ENCODE results near the gene EIF4EBP2.

Gene EIF4EBP2

DNA sequence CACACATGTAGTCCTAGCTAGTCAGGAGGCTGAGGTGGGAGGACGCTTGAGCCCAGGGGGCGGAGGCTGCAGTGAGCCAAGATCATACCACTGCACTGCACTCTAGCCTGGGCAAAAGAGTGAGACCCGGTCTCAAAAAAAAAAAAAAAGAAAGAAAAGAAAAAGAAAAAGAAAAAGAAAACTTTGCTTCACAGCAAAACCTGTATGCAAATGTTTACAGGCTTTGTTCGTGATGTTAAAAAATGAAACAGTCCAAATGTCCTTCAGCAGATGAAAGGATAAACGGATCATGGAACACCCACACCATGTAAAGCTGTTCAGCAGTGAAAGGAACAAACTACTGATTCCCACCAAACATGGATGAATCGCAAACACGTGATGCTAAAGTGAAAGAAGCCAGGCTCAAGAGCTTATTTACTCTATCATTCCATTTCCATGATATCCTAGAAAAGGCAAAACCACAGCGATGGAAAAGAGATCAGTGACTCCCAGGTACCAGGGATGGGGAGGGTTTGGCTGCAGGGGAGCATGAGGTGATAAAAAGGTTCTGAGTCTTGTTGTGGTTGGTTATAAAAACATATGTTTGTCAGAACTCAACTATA, 36.6 kb upstream of the EIF4EBP2 start:
- no peak overlapping the region for H3K27ac Mint-ChIP-seq
- H3K4me3 Mint-ChIP-seq: no peak overlapping the region
- peaks cover 9% of the 10 kb centered on the region for H3K4me1 Mint-ChIP-seq
- TF ChIP-seq, protein P1, sequence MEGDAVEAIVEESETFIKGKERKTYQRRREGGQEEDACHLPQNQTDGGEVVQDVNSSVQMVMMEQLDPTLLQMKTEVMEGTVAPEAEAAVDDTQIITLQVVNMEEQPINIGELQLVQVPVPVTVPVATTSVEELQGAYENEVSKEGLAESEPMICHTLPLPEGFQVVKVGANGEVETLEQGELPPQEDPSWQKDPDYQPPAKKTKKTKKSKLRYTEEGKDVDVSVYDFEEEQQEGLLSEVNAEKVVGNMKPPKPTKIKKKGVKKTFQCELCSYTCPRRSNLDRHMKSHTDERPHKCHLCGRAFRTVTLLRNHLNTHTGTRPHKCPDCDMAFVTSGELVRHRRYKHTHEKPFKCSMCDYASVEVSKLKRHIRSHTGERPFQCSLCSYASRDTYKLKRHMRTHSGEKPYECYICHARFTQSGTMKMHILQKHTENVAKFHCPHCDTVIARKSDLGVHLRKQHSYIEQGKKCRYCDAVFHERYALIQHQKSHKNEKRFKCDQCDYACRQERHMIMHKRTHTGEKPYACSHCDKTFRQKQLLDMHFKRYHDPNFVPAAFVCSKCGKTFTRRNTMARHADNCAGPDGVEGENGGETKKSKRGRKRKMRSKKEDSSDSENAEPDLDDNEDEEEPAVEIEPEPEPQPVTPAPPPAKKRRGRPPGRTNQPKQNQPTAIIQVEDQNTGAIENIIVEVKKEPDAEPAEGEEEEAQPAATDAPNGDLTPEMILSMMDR (IDR thresholded peaks at IDR 0.05; ENCODE audit: unreplicated experiment in 3 of 3): no peak
- no peaks in the 10 kb centered on the region for H3K36me3 Mint-ChIP-seq (ENCODE audit: low read depth)
- no peaks in the 10 kb centered on the region for H3K9me3 Mint-ChIP-seq
- H3K27me3 Mint-ChIP-seq (ENCODE audit: low read depth): no peaks in the 10 kb centered on the region

DNA sequence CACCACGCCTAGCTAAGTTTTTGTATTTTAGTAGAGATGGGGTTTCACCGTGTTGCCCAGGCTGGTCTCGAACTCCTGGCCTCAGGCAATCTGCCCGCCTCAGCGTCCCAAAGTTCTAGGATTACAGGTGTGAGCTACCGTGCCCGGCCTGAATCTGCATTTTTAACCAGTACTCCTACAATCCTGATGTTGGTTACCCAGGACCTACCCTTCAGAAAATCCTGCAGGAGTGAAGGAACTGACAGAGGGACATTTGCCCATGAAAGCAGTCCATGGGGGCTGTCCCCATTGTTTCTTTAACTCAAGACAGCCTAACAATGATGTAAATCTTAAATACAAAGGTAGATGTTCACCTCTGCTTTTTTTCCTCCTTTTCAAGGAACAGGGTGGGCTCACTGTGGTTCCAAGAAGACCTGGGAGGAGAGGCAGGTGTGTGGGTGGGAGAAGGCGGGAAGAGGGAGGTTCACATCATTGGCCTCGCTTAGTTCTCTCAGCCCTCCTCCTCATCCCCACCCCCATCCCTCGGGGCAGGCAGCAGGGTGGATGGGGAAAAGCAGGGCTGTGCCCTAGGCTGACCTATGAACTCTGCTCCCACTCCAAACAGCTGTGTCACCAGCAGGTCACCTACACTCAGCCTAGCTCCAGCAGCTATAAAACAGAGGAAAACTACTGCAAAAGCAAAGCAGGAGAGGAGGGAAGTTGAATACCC, 35.0 kb upstream of the EIF4EBP2 start:
- Mint-ChIP-seq H3K27me3 (ENCODE audit: low read depth) (no peaks in the 10 kb centered on the region), H3K9me3 (no peaks in the 10 kb centered on the region), H3K4me3 (no peak overlapping the region), H3K36me3 (ENCODE audit: low read depth) (no peaks in the 10 kb centered on the region), H3K27ac (peak overlapping the region in 1 of 3 experiments; percentile 70), H3K4me1 (peaks cover 9% of the 10 kb centered on the region)
- TF ChIP-seq, protein P1 (IDR thresholded peaks at IDR 0.05; ENCODE audit: unreplicated experiment in 3 of 3): no peak

DNA sequence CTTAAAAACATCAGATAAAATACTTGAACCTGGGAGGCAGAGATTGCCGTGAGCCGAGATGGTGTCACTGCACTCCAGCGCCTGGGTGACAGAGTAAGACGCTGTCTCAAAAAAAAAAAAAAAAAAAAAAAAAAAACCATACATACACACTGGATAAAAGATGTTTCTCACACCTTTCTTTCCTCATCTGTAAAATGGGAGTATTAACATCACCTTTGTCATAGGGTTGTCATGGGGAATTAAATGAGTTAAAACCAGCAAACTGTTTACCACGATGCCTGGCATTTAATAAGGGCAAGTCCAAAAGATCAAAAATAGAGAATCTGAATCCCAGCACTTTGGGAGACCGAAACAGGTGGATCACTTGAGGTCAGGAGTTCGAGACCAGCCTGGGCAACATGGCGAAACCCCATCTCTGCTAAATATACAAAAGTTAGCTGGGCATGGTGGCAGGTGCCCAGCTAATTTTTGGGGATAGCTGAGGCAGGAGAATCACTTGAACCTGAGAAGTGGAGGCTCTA, 34.4 kb upstream of the EIF4EBP2 start:
- Mint-ChIP-seq H3K9me3 (no peaks in the 10 kb centered on the region), H3K27me3 (ENCODE audit: low read depth) (no peaks in the 10 kb centered on the region), H3K4me3 (no peak overlapping the region), H3K27ac (peak overlapping the region in 1 of 3 experiments; percentile 70), H3K4me1 (peaks cover 3% of the 10 kb centered on the region), H3K36me3 (ENCODE audit: low read depth) (no peaks in the 10 kb centered on the region)
- TF ChIP-seq, protein P1 (IDR thresholded peaks at IDR 0.05; ENCODE audit: unreplicated experiment in 3 of 3): no peak

DNA sequence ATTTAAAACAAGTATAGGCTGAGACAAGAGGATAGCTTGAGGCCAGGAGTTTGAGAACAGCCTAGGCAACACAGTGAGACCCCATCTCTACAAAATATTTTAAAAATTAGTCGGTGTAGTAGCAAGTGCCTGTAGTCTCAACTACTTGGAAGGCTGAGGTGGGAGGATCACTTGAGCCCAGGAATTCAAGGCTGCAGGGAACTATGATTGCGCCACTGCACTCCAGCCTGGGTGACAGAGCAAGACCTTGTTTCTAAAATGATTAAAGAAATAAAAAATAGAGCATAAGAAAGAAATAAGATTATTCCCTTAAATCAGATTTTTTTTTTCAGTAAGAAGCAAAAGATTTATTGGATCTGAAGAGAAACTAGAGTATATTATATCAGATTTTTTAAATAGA, 33.2 kb upstream of the EIF4EBP2 start:
- H3K9me3 Mint-ChIP-seq: no peaks in the 10 kb centered on the region
- H3K27ac Mint-ChIP-seq: no peak overlapping the region
- TF ChIP-seq, protein P1 (IDR thresholded peaks at IDR 0.05; ENCODE audit: unreplicated experiment in 3 of 3): no peak
- H3K4me1 Mint-ChIP-seq: no peaks in the 10 kb centered on the region
- H3K4me3 Mint-ChIP-seq: no peak overlapping the region
- H3K36me3 Mint-ChIP-seq (ENCODE audit: low read depth): no peaks in the 10 kb centered on the region
- H3K27me3 Mint-ChIP-seq (ENCODE audit: low read depth): no peaks in the 10 kb centered on the region

DNA sequence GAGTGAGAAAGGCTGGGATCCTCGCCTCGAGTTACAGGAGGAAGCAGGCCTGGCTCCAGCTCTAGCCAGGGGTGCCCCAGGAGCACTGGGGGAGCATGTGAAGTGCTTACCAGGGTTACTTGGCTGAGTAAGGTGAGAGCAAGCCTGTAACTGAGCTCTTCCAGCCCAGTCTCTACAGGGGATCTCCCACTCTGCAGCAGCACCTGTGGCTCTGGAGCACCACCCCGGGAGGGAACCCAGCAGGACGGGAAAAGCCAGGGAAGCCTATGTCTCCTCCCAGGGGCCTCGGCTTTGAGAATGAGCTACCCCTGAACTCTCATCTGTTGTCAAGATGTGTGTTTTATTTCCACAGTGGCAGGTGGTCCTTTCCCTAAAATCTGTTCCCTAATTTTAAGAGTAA, 32.1 kb upstream of the EIF4EBP2 start:
- Mint-ChIP-seq H3K9me3 (no peaks in the 10 kb centered on the region), H3K36me3 (ENCODE audit: low read depth) (no peaks in the 10 kb centered on the region), H3K27ac (no peak overlapping the region), H3K4me3 (no peak overlapping the region), H3K4me1 (peaks cover under 1% of the 10 kb centered on the region), H3K27me3 (ENCODE audit: low read depth) (no peaks in the 10 kb centered on the region)
- TF ChIP-seq, protein P1 (IDR thresholded peaks at IDR 0.05; ENCODE audit: unreplicated experiment in 3 of 3): no peak

All from nephron (organoid).